Measurements from ENCODE around the gene SLC17A4.

- no peak for TF ChIP-seq BHLHE40 (IDR thresholded peaks at IDR 0.05; ENCODE audit: low read depth, low read length)
- TF ChIP-seq CTCF (IDR thresholded peaks at IDR 0.05): no peak
- no peak for TF ChIP-seq MAX (IDR thresholded peaks at IDR 0.05)
- TF ChIP-seq POLR2A (IDR thresholded peaks at IDR 0.05; ENCODE audit: low read length): no peak
- TF ChIP-seq RAD21 (conservative IDR thresholded peaks at IDR 0.05 in 1 of 2, IDR thresholded peaks at IDR 0.05 in 1 of 2): no peak
- TF ChIP-seq MYC (IDR thresholded peaks at IDR 0.05; ENCODE audit: borderline replicate concordance, low read length): no peak
Measured at GRCh38 chr6:25709761-25710160, 44.8 kb upstream of the SLC17A4 start.

Measured in A549 (cell line).